HG03135 (cell line): Measurements from ENCODE around the gene EIF3K.
"Not testable (repeated sequence)": the region's sequence is repeated elsewhere in the genome, so short reads cannot be mapped to it uniquely, and the experiment has no call there.

Experiments
- ATAC-seq: cut with Tn5 transposase; IDR thresholded peaks from one replicate; pipeline ENCODE4 v1.9.1; 2021; ENCODE audit warnings: mild to moderate bottlenecking, moderate library complexity; ENCODE audit not compliant: unreplicated experiment

EIF3K gene

GRCh38 chr19:38618590-38619360 is at the start of gene EIF3K:
EIF3K (plus strand) TSS chr19:38619188; CDS start chr19:38619269, 81 bp downstream.
- ATAC-seq: peak; percentile 50

GRCh38 chr19:38569368-38569983 is 49.5 kb upstream of the EIF3K start:
- no peak for ATAC-seq

- no peak for ATAC-seq
These were observed 47.3 kb upstream of the EIF3K start for GRCh38 chr19:38571682-38572081.

- ATAC-seq: no peak
These were observed 41.2 kb upstream of the EIF3K start for GRCh38 chr19:38577826-38578225.

- ATAC-seq: not testable (repeated sequence)
These were observed 39.7 kb upstream of the EIF3K start for GRCh38 chr19:38579304-38579703.

- no peak for ATAC-seq
These were observed 38.9 kb upstream of the EIF3K start for GRCh38 chr19:38580080-38580479.

- peak; percentile 56 for ATAC-seq
These were observed 35.6 kb upstream of the EIF3K start for GRCh38 chr19:38583219-38583984.

GRCh38 chr19:38583985-38584305 is 35.0 kb upstream of the EIF3K start:
- ATAC-seq: no peak

GRCh38 chr19:38587562-38587961 is 31.4 kb upstream of the EIF3K start:
- ATAC-seq: no peak

- no peak for ATAC-seq
These were observed 30.9 kb upstream of the EIF3K start for GRCh38 chr19:38588041-38588440.

- ATAC-seq: no peak
These were observed 26.0 kb upstream of the EIF3K start for GRCh38 chr19:38592940-38593339.

GRCh38 chr19:38596057-38596981 is 22.7 kb upstream of the EIF3K start:
- ATAC-seq: no peak

GRCh38 chr19:38597075-38597474 is 21.9 kb upstream of the EIF3K start:
- ATAC-seq: no peak

GRCh38 chr19:38599722-38600121 is 19.3 kb upstream of the EIF3K start:
- no peak for ATAC-seq

GRCh38 chr19:38602856-38603255 is 16.1 kb upstream of the EIF3K start:
- not testable (repeated sequence) for ATAC-seq

- ATAC-seq: no peak
These were observed 12.9 kb upstream of the EIF3K start for GRCh38 chr19:38606131-38606530.

GRCh38 chr19:38614289-38614688 is 4.7 kb upstream of the EIF3K start:
- no peak for ATAC-seq

- no peak for ATAC-seq
These were observed 3.9 kb upstream of the EIF3K start for GRCh38 chr19:38615007-38615581.

- no peak for ATAC-seq
These were observed 2.7 kb upstream of the EIF3K start for GRCh38 chr19:38616265-38616664.

- ATAC-seq: no peak
These were observed 1.7 kb upstream of the EIF3K start for GRCh38 chr19:38617283-38617763.
